ENCODE measurements around the gene POU2F1.

Gene POU2F1

DNA sequence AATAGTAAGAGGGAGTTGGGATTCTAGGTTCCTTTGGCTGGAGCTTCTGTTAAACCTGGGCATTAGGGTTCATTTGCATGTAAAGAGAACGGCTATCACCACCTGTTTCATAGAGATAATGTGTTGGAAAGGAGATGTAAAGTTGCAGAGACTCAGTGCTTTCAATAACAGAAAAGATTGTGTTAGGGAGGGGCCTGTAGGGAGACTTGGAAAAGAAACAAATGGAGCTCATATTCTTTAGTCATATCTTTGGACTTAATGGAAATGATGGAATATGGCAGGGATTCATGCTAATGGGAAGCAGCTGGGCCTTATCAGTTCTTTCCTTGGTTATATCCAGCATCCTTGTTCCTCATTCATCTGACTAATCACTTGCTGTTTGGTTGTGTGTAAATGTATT, 152.7 kb downstream of the POU2F1 start (continued):
- no peak for TF ChIP-seq ZBTB17 (tag by site-specific recombination; IDR thresholded peaks at IDR 0.05)
- no peak for TF ChIP-seq ZNF266 (tag by site-specific recombination; IDR thresholded peaks at IDR 0.05; ENCODE audit: low read depth)

DNA sequence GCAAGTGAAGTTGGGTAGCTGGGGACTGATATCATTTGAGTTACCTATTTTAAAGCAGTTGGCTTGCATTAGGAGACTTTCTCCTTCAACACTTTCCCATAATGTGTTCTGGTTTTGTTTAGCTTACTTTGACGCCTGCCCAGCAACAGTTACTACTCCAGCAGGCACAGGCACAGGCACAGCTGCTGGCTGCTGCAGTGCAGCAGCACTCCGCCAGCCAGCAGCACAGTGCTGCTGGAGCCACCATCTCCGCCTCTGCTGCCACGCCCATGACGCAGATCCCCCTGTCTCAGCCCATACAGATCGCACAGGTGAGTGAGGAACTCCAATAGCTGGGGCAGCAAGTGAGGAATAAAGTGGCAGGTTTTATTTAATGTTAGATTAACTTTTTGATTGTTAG, 153.3 kb downstream of the POU2F1 start:
- no peak for TF ChIP-seq ZNF416 (tag by site-specific recombination; IDR thresholded peaks at IDR 0.05)
- TF ChIP-seq ZNF292 (tag by site-specific recombination; IDR thresholded peaks at IDR 0.05; ENCODE audit: borderline replicate concordance, low read depth), result no peak
- TF ChIP-seq HOXA7 (CRISPR knock-in tag; IDR thresholded peaks at IDR 0.05; ENCODE audit: borderline replicate concordance), result no peak
- TF ChIP-seq ZSCAN30 (tag by site-specific recombination; IDR thresholded peaks at IDR 0.05), result no peak
- no peak for TF ChIP-seq TRIM28 (IDR thresholded peaks at IDR 0.05; ENCODE audit: borderline replicate concordance, low read length)
- TF ChIP-seq ZNF155 (tag by site-specific recombination; IDR thresholded peaks at IDR 0.05), result no peak
- TF ChIP-seq TCF7L2 (IDR thresholded peaks at IDR 0.05; ENCODE audit: borderline replicate concordance, low read depth, low read length), result no peak
- no peak for TF ChIP-seq MEIS1 (CRISPR knock-in tag; IDR thresholded peaks at IDR 0.05; ENCODE audit: borderline replicate concordance)
- TF ChIP-seq, protein P1, sequence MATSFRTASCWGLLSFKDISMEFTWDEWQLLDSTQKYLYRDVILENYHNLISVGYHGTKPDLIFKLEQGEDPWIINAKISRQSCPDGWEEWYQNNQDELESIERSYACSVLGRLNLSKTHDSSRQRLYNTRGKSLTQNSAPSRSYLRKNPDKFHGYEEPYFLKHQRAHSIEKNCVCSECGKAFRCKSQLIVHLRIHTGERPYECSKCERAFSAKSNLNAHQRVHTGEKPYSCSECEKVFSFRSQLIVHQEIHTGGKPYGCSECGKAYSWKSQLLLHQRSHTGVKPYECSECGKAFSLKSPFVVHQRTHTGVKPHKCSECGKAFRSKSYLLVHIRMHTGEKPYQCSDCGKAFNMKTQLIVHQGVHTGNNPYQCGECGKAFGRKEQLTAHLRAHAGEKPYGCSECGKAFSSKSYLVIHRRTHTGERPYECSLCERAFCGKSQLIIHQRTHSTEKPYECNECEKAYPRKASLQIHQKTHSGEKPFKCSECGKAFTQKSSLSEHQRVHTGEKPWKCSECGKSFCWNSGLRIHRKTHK (tag by site-specific recombination; IDR thresholded peaks at IDR 0.05), result no peak
- CTCF ChIA-PET, result no interaction called here
- H3K27ac ChIP-seq (ENCODE audit: extremely low read depth, low read depth, low read length), result no peak overlapping the region
- H3K4me3 ChIP-seq (ENCODE audit: low read depth, low read length), result no peak overlapping the region
- H3K36me3 ChIP-seq (ENCODE audit: control insufficient read depth in 2 of 2, insufficient read depth in 1 of 2, low read length in 2 of 2), result peaks cover 0 to 7% of the 10 kb centered on the region in 2 experiments; a peak in 2 of 3 replicates
- H3K4me1 ChIP-seq (ENCODE audit: control insufficient read depth, insufficient read depth, low read length), result no peaks in the 10 kb centered on the region
- POLR2A ChIA-PET, result no interaction called here
- no peaks in the 10 kb centered on the region for H3K9me3 ChIP-seq (ENCODE audit: control insufficient read depth, insufficient read depth, low read depth, low read length)

DNA sequence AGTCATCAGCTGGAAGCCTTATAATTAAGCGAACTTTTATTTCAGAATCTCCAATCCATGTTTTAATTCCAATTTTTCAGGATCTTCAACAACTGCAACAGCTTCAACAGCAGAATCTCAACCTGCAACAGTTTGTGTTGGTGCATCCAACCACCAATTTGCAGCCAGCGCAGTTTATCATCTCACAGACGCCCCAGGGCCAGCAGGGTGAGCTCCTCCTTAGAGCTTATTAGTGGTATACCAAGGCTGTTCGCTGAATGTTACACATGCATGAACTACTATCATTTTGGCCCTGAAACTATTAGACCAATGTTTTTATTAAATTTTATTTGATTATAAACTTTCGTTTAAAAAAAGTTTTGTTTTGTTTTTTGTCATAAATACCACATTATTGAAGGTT, 155.3 kb downstream of the POU2F1 start:
- H3K36me3 ChIP-seq (ENCODE audit: control insufficient read depth in 2 of 2, insufficient read depth in 1 of 2, low read length in 2 of 2), result peaks cover 0 to 7% of the 10 kb centered on the region in 2 experiments; a peak in 2 of 3 replicates
- CTCF ChIA-PET, result no interaction called here
- POLR2A ChIA-PET, result no interaction called here
- no peak for TF ChIP-seq ZBTB17 (tag by site-specific recombination; IDR thresholded peaks at IDR 0.05)
- TF ChIP-seq, protein P2, sequence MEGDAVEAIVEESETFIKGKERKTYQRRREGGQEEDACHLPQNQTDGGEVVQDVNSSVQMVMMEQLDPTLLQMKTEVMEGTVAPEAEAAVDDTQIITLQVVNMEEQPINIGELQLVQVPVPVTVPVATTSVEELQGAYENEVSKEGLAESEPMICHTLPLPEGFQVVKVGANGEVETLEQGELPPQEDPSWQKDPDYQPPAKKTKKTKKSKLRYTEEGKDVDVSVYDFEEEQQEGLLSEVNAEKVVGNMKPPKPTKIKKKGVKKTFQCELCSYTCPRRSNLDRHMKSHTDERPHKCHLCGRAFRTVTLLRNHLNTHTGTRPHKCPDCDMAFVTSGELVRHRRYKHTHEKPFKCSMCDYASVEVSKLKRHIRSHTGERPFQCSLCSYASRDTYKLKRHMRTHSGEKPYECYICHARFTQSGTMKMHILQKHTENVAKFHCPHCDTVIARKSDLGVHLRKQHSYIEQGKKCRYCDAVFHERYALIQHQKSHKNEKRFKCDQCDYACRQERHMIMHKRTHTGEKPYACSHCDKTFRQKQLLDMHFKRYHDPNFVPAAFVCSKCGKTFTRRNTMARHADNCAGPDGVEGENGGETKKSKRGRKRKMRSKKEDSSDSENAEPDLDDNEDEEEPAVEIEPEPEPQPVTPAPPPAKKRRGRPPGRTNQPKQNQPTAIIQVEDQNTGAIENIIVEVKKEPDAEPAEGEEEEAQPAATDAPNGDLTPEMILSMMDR (tag by site-specific recombination; IDR thresholded peaks at IDR 0.05), result no peak
- TF ChIP-seq, protein P3, sequence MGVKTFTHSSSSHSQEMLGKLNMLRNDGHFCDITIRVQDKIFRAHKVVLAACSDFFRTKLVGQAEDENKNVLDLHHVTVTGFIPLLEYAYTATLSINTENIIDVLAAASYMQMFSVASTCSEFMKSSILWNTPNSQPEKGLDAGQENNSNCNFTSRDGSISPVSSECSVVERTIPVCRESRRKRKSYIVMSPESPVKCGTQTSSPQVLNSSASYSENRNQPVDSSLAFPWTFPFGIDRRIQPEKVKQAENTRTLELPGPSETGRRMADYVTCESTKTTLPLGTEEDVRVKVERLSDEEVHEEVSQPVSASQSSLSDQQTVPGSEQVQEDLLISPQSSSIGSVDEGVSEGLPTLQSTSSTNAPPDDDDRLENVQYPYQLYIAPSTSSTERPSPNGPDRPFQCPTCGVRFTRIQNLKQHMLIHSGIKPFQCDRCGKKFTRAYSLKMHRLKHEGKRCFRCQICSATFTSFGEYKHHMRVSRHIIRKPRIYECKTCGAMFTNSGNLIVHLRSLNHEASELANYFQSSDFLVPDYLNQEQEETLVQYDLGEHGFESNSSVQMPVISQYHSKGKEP (tag by site-specific recombination; IDR thresholded peaks at IDR 0.05), result 0 out of 2 replicates have a peak, but pooled peaks have one; percentile 4
- TF ChIP-seq, protein P4, sequence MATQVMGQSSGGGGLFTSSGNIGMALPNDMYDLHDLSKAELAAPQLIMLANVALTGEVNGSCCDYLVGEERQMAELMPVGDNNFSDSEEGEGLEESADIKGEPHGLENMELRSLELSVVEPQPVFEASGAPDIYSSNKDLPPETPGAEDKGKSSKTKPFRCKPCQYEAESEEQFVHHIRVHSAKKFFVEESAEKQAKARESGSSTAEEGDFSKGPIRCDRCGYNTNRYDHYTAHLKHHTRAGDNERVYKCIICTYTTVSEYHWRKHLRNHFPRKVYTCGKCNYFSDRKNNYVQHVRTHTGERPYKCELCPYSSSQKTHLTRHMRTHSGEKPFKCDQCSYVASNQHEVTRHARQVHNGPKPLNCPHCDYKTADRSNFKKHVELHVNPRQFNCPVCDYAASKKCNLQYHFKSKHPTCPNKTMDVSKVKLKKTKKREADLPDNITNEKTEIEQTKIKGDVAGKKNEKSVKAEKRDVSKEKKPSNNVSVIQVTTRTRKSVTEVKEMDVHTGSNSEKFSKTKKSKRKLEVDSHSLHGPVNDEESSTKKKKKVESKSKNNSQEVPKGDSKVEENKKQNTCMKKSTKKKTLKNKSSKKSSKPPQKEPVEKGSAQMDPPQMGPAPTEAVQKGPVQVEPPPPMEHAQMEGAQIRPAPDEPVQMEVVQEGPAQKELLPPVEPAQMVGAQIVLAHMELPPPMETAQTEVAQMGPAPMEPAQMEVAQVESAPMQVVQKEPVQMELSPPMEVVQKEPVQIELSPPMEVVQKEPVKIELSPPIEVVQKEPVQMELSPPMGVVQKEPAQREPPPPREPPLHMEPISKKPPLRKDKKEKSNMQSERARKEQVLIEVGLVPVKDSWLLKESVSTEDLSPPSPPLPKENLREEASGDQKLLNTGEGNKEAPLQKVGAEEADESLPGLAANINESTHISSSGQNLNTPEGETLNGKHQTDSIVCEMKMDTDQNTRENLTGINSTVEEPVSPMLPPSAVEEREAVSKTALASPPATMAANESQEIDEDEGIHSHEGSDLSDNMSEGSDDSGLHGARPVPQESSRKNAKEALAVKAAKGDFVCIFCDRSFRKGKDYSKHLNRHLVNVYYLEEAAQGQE (tag by site-specific recombination; IDR thresholded peaks at IDR 0.05), result no peak
- TF ChIP-seq ZNF530 (tag by site-specific recombination; IDR thresholded peaks at IDR 0.05; ENCODE audit: low read depth), result no peak
- no peak for TF ChIP-seq MZF1 (tag by site-specific recombination; IDR thresholded peaks at IDR 0.05; ENCODE audit: borderline replicate concordance)
- TF ChIP-seq, protein P5, sequence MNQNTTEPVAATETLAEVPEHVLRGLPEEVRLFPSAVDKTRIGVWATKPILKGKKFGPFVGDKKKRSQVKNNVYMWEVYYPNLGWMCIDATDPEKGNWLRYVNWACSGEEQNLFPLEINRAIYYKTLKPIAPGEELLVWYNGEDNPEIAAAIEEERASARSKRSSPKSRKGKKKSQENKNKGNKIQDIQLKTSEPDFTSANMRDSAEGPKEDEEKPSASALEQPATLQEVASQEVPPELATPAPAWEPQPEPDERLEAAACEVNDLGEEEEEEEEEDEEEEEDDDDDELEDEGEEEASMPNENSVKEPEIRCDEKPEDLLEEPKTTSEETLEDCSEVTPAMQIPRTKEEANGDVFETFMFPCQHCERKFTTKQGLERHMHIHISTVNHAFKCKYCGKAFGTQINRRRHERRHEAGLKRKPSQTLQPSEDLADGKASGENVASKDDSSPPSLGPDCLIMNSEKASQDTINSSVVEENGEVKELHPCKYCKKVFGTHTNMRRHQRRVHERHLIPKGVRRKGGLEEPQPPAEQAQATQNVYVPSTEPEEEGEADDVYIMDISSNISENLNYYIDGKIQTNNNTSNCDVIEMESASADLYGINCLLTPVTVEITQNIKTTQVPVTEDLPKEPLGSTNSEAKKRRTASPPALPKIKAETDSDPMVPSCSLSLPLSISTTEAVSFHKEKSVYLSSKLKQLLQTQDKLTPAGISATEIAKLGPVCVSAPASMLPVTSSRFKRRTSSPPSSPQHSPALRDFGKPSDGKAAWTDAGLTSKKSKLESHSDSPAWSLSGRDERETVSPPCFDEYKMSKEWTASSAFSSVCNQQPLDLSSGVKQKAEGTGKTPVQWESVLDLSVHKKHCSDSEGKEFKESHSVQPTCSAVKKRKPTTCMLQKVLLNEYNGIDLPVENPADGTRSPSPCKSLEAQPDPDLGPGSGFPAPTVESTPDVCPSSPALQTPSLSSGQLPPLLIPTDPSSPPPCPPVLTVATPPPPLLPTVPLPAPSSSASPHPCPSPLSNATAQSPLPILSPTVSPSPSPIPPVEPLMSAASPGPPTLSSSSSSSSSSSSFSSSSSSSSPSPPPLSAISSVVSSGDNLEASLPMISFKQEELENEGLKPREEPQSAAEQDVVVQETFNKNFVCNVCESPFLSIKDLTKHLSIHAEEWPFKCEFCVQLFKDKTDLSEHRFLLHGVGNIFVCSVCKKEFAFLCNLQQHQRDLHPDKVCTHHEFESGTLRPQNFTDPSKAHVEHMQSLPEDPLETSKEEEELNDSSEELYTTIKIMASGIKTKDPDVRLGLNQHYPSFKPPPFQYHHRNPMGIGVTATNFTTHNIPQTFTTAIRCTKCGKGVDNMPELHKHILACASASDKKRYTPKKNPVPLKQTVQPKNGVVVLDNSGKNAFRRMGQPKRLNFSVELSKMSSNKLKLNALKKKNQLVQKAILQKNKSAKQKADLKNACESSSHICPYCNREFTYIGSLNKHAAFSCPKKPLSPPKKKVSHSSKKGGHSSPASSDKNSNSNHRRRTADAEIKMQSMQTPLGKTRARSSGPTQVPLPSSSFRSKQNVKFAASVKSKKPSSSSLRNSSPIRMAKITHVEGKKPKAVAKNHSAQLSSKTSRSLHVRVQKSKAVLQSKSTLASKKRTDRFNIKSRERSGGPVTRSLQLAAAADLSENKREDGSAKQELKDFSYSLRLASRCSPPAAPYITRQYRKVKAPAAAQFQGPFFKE (tag by site-specific recombination; IDR thresholded peaks at IDR 0.05; ENCODE audit: borderline replicate concordance), result no peak

More for the DNA sequence above, 155.3 kb downstream of the POU2F1 start:
- no peak overlapping the region for H3K27ac ChIP-seq (ENCODE audit: extremely low read depth, low read depth, low read length)
- no peaks in the 10 kb centered on the region for H3K4me1 ChIP-seq (ENCODE audit: control insufficient read depth, insufficient read depth, low read length)
- H3K4me3 ChIP-seq (ENCODE audit: low read depth, low read length), result no peak overlapping the region
- no peaks in the 10 kb centered on the region for H3K9me3 ChIP-seq (ENCODE audit: control insufficient read depth, insufficient read depth, low read depth, low read length)

Measured in HEK293 (cell line).